Glomerular visceral epithelial cell (primary cell): Measurements from ENCODE around the gene LPAR6.

Source experiments
- DNase-seq: peaks from one replicate; pipeline ENCODE4 v3.0.0-alpha.2; 2016; ENCODE audit errors: extremely low spot score

The LPAR6 gene

DNA sequence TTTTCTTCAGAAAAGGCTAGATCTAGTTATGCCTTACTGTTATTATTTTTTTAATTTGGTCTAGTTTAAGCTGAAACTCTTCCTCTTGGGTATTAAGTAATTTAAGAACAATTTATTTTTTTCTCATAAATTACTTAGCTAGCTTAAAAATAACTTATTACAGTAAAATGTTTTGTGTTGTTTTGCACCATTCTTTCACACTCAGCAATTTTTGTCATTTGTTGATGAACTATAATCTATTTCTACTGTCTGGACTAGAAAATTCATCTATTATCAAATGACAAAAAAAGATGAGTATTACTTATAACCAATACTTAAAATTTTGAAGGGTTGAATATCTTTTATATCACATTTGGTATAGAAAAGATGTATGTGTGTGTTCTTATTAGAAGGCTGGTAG lies 1.6 kb upstream of the LPAR6 start:
- no peak for DNase-seq

DNA sequence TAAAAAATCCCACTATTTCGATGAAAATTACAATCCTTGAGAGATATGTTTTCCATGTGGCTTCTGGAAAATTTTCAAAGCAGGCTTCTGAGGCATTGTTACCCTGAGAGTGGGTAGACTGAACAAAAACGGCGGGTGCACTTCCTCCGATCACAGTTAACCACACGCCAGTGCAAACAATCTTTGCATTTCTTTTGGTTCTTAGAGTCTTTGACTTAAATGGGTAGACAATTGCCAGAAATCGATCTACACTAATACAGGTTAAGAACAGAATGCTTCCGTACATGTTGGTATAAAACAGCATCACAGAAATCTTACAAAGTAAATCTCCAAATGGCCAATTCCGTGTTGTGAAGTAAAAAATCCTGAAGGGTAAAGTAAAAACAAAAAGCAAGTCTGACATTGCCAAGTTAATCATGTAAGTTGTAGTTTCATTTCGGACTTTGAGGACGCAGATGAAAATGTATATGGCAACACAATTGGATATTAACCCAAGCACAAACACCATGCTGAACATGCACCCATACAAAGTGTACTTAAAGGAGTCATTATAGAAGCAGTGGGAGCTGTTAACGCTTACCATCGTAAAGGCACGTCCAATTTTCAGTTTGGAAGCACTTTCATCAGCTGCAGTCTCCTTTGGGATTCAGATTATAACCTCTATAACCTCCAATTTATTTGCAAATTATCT lies 927 bp downstream of the LPAR6 start:
- no peak for DNase-seq

- no peak for DNase-seq
These were observed 1.6 kb downstream of the LPAR6 start for GRCh38 chr13:48411147-48411794.

- DNase-seq, result no peak
These were observed 2.7 kb downstream of the LPAR6 start for GRCh38 chr13:48410199-48410598.

DNA sequence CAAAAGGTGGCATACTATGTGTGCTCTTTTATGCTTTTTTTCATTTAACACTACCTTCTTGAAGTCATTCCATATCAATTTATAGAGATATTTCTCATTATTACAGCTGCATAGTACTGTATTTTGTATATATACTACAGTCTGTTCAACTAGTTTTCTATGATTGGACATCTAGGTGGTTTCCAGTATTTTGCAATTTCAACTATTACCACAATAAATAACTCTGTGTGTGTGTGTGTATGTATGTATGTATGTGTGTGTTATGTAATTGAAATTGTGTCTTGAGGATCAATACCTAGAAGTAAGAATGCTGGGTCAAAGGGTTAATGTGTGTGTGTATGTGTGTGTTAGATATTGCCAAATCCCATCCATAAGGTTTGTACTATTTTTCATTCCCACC lies 7.0 kb downstream of the LPAR6 start:
- DNase-seq, result no peak

GRCh38 chr13:48404952-48405351 lies 8.0 kb downstream of the LPAR6 start:
- no peak for DNase-seq

- DNase-seq, result no peak
These were observed 9.0 kb downstream of the LPAR6 start for GRCh38 chr13:48403913-48404312.

DNA sequence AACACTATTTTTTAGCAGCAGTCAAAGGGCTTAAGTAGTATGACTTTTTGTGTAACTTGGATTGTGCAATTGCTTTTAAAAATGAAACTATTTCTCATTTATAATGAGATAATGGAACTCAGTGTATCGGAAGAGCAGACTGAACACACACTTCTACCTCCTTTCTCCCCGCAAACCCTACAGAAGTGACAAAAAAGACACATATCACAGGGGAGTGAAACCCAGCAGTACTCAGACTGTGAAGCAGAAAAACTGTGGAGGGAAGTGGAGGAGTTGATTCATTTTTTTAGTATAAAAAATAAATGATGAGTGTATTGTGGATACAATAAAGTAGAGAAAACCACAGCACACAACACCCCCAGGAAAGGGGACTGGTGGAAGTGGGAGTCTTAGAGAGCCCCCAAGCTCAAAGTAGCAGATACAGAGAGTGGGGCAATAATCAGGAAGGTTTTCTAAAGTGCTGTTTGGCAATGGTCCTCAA lies 9.7 kb downstream of the LPAR6 start:
- DNase-seq, result no peak

DNA sequence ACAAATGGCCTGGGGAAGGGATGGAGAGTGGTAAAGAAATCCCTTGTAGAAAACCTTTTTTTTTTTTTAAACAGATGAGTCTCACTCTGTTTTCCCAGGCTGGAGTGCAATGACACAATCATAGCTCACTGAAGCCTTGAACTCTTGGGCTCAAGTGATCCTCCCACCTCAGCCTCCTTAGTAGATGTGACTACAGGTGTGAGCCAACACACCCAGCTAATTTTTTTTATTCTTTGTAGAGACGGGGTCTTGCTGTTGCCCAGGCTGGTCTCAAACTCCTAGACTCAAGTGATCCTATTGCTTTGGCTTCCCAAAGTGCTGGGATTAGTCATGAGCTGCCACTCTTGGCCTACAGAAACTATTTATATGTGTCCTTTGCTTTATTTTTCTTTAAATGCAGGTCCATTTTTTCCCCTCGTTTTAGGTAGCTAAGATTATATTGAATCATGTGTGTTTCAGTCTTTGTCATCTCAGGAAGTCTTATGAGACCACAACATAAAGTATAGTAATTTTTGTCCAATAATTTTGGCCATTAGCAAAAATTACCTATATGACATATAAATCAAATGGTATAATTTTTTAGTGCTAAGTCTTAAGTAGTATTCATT lies 10.5 kb downstream of the LPAR6 start:
- DNase-seq, result no peak

GRCh38 chr13:48401480-48401879 lies 11.4 kb downstream of the LPAR6 start:
- DNase-seq, result no peak

DNA sequence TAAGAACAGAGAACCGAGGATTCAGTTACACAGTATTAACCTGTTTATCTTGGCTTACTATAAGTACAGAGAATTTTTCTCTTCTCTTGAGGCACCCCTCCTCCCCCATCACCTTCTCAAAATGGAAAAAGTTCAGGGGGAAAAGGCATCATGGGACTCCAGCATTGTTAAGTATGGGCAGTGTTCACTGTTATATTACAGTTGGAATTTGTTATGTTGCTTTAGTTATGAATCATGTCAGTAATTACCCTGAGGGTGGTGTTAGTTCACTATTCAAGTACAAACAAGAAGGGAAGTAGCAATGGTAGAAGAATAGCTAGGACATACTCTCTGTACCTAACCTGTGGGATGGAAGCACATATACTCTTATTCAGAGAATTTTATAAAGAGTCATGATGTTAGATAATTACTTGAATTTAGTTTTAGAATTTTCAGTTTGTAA lies 12.0 kb downstream of the LPAR6 start:
- peak; percentile 9 for DNase-seq

- DNase-seq, result no peak
These were observed 12.7 kb downstream of the LPAR6 start for GRCh38 chr13:48400090-48400694.

GRCh38 chr13:48398450-48399095 lies 14.3 kb downstream of the LPAR6 start:
- peak; percentile 32 for DNase-seq

DNA sequence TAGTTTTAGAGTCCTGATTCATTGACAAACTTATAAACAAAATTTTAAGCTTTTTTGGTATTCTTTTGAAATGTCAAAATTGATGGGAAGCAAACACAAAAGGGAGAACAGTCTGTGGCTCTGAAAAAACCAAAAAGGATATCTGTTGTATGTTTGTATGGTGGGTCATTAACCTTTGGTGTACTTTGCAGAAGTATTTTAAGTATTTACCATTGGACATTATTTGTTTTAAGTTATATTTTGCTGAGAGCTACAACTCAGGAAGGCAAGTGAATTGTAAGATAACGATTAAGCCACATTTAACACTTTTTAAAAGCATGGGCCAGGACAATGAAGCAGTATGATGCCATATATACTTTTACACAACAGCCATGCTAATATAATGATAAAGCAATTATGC lies 15.2 kb downstream of the LPAR6 start:
- no peak for DNase-seq

DNA sequence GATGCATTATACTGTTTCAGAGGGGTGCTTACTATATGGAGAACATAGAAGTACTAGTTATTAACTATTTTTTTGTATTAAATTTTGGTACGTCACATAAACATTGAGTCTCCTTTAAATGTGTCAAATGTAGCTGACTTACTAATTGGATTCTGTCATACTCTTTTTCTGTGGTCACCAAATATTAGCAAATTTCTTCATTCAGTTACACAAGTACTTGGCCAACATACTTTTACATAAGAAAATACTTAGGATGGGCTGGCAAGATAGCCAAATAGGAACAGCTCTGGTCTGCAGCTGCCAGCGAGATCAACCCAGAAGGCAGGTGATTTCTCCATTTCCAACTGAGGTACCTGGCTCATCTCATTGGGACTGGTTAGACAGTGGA lies 19.2 kb downstream of the LPAR6 start:
- DNase-seq, result no peak

DNA sequence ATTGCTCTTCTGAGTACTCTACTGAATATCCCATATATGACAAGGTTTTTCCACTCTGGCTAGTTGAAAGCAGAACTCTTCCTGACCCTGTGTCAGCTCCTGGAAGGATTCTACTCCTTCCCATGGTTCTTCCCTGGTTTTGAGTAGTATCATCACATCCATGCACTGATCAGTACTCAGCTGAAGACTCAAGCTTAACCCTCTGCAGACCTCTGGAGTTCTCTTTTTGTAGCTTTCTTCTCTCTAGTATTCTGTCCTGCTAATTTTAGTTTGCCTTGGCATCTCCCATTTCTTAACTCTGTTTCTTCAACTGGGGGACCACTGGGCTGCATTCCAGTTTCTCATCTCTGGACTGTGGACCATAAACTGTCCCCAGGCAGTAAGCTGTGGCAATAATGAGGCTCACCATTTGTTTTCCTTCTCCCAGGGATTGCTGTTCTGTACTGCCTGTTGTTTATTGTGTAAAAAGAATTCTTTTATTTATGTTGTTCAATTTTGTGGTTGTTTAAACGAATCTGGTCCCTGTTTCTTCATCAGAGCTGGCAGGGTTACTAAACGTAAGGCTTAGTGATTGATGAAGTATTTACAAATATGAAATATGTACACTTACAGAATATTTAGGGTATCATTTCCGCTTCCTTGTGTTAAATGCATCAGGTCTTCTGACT lies 19.7 kb downstream of the LPAR6 start:
- no peak for DNase-seq

- DNase-seq, result no peak
These were observed 21.7 kb downstream of the LPAR6 start for GRCh38 chr13:48391257-48391656.

- no peak for DNase-seq
These were observed 26.1 kb downstream of the LPAR6 start for GRCh38 chr13:48386816-48387215.

- no peak for DNase-seq
These were observed 29.5 kb downstream of the LPAR6 start for GRCh38 chr13:48383384-48383783.

DNA sequence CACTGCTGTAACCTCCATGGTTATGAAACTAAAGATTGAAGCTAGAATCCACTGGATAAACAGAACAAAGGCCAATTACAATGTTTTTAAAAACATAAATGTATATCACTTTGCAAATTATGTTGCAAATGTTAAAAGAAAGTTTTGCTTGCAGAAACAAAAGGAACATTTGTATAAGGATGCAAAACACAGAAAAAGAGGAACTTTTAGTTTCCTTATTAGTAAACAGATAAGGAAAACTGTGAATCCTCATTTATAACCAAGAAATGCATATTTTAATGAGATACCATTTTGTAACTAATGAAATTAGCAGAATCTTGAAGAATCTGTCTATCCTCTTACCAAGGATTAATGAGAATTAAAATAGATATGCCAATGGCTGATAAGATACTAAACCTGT lies 32.3 kb downstream of the LPAR6 start:
- DNase-seq, result no peak

- DNase-seq, result no peak
These were observed 35.1 kb downstream of the LPAR6 start for GRCh38 chr13:48377857-48378256.

GRCh38 chr13:48370815-48371214 lies 42.1 kb downstream of the LPAR6 start:
- no peak for DNase-seq
